HL-60/S4 treated with retinoic acid at 250 ng/mL for 4 days and 3 days (cell line): ENCODE data around the gene SMIM12.
"Not testable (repeated sequence)": the region's sequence is repeated elsewhere in the genome, so short reads cannot be mapped to it uniquely, and the experiment has no call there.

ENCODE experiments used
- in situ Hi-C: fragments of 300-500 bp; cut with MboI; formaldehyde crosslinking; loops from 2 replicates; pipeline ENCODE4 v1.7.0; 2022; ENCODE audit warnings: low sequenced_read_pairs

The SMIM12 gene

DNA sequence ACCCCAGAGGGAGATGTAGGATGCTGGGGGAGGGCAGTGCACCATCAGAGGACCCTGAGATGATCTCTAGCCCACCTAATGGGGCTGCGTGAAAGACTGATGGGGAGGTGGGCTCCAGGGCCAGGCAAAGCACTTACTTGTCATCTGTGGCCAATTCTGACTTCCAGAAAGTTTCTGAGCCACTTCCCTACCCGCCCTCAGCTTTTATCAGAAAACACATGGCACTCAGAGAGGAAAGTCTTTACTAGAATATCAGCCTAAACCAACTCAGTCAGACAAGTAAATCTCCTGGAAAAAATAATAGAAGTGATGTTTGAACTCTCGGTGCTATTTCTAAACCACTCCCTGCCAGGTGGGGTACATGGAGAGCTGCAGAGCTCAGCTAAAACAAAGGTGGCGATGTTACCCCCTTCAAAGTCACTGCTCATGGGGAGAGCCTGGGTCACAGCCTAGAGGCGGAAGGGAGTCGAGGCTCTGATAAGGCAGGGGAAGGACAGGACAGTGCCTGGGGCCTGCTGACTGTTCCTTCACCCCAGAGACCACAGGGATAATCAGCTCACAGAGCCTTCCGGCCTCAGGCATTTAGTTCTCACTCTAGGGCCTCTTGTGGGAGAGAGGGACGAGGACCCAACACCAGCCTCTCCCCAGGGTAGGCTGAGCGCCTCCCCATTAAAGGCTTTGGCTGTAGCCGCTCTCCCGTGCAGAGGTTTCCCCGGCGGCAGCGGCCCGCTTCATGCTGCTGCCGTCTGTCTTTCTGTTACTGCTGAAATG lies 14.2 kb downstream of the SMIM12 start:
- in situ Hi-C loops, result no loop called here

DNA sequence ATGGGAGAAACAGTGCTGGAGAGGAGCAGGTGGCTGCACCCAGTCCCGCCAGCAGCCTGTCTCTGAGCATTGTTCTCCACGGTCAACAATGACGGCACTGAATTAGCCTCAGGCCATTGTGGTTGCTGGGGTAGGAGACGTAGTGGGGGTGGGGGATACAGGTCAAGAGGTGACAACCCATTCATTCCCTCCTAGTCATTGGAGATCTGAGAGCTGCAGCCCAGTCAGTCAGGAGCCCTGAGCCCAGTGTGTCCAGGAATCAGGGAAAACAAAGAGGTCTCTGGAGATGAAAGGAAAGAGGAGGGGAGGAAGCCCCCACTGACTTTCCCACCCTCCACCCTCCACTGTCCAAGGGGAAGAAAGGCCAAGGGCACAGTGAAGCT lies 15.3 kb downstream of the SMIM12 start:
- in situ Hi-C loops, result no loop called here

DNA sequence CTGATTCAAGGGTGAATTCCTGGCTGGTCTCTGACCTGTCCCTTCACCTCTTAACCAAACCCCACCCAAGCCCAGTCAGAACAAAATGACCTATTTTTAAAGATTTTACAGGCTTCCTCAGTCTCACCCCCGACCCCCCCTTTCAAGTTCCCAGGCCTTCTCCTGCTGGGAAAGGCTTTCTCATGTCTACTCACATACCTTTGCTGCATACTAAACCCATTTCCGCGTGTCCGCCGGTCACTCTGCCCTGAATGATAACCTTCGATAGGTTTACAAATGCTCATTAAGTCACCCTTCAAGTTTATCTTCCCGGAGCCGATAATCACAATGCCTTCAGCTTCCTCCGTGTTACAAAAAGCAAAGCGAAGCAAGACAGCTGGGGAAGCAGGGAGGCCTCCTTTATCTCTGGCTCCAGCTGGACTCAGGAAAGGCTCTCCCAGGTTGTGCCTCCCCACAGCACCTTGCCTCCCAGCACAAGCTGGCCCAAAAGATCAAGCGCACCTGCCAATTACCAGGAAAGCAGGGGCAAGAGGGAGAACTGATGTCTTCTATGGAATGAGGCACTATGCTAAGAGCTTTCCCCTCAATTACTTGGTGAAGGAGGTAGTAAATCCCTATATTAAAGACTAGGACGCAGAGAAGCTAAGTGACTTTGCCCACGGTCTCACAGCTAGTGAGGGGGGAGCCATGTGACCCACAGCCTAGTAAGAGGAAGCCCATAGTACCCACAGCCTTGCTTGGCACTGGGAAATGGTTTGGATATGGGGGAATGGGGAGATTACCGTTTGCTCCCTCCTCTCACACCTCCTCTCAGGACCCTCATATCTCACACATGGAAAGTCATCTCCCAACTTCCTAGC lies 15.9 kb downstream of the SMIM12 start:
- in situ Hi-C loops, result no loop called here

DNA sequence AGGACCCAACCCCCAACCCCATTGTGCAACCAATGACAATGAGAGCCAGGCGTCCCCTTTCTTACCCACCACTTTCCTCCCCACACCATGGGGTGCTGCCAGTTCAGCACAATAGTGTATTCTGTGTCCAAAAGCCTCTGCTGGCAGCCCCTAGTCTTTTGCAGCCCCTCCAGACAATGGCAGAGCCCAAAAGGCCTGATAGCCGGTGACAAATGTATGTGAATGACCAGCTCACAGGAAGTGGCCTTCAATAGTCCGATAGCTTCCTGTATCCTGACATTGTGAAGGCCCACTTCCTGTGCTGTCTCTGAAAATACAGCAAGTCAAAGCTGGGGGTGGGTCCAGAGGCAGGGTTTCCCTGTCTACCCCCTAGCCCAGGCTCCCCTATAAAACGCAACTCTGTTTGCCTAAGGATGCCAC lies 16.6 kb downstream of the SMIM12 start:
- in situ Hi-C loops, result no loop called here

DNA sequence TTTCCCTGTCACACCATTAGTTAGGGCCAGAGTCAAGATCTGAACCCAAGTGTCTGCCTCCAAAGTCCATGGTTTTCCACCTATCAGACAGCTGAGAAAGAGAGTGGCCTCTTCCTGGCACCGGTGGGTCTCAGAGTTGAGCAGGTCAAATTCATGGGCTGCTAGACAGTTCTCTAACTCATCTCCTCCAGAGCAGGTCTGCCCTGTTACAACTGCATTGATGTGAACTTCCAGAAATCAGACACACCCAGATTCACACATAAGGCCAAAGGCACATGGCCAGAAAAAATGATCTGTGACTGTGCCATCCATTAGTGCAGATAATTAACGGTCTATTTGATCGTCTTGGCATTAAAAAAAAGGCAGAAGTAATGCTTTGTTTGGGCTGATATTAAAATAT lies 17.5 kb downstream of the SMIM12 start:
- in situ Hi-C loops, result no loop called here

DNA sequence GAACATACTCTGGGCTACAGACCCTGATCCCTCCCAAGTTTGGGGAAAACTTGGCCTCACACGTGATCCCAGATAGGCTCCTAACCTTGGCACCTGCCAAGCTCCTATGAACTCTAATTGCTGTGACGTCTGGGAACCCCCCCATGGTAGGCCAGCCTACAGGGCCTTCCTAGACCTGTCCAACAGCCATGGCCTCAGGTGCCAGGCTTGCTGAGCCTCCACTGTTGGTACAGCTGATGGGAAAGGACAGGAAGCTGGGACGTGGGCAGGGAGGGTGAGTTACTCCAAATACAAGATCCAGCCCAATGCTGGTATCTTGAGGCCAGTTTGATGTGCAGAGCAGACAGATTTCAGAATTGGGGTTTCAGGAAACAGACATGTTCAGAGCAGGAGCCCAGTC lies 19.1 kb downstream of the SMIM12 start:
- in situ Hi-C loops, result no loop called here

DNA sequence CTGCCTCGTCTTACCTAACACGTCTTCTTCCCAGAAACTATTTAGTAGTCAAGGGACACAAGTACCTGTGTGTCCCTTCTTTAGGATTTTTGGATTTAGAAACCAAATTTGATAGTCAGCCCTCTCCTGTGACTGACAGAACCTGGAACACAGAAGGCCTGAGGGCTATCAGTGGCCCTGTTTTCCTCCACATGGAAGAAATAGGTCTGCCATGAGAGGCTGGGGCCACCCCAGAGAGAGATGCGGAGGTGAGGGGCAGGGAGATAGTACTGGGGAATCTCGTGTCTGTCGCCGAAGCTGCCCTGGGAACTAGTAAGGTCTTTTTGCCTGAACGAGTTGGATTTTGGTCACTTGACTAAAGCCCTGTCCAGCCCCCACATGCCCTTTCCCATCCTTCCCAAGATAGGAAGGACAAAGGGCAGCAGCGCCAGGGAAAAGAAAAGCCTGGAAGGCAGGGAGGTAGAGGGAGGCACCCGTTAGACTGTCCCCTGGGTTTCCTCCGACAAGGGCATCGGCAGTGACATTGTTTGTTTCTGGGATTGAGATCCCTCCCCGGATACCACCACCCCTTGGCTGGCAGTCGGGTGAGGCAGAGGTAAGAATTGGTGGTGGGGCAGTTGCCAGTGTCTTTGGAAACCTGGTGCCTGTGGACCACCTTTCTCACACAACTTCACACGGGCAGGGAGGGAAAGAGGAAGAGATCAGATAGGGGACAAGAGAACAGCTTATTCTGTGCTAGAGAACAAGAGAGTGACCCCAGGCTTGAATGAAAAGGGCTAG lies 19.8 kb downstream of the SMIM12 start:
- in situ Hi-C loops, result no loop called here

DNA sequence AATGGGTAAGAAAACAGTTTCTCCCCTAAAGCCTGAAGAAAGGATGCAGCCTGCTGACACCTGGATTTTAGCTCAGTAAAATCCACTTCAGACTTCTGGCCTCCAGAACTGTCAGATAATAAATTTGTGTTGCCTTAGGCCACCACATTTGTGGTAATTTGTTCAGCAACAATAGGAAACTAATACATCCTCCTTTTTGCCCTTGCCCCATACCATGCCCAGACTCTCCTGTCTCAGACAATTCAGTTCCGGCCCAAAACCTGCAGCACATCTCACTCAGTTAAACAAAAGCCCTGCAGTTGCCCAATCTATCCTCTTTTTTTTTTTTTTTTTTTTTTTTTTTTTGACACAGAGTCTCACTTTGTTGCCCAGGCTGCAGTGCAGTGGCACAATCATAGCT lies 25.8 kb downstream of the SMIM12 start:
- in situ Hi-C loops, result no loop called here

DNA sequence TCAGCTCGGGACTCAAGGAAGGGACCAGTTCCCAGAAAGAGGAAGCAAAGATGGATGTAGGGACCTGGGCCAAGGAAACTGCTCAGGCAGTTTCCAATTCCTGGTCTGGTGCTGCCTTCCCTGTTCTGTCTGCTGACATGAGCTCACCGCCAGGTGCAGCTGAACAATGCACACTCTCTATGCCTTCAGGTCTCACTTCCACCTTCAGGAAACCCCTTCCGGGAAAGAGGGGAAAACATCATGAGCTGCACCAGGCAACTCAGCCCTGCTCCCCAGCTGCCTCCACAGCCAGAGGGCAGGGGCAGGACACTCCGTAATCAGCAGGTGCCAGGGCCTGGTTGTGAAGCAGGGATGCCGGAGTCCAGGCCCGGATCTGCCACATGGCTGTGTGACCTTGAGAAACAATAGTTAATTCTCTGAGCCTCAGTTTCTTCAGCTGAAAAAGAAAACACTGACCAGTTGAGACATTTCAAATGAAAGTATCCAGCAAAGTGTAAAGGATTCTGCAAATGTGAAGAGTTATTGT lies 27.8 kb downstream of the SMIM12 start:
- in situ Hi-C loops, result no loop called here

DNA sequence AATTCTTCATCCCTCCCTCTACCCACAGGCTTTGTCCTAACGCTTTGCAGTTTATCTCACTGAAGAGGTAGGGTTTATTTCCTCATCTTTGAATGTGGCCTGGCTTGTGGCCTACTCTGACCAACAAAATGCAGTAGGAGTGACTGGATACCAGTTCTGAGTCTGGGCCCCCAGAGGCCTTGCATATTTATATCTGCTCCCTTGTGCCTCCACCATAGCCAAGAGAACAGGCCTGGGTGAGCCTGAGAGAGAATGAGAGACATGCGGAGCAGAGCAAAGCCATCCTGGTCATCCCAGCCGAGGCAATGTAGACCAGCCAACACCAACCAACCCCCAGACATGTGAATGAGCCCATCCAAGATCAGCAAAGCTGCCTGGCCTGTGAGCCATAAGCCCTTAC lies 30.3 kb downstream of the SMIM12 start:
- in situ Hi-C loops, result no loop called here

DNA sequence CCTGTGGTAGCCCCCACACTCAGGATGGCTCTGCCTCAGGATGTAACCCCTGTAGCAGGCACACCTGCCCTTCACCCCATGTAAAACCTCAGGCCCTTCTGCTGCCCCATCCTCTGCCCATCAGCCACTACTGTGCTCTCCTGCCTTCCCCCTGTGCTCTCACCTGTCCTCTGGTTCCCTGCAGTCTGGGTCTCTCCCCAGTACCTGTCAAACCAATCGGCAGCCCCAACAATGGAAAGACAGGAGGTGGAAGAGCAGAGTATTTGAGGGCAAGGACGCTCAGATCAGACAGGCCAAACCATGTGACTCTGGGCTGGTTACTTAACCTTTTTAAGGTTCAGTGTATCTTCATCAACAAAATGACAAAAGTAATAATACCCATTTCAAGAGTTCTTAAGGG lies 30.9 kb downstream of the SMIM12 start:
- in situ Hi-C loops, result no loop called here

DNA sequence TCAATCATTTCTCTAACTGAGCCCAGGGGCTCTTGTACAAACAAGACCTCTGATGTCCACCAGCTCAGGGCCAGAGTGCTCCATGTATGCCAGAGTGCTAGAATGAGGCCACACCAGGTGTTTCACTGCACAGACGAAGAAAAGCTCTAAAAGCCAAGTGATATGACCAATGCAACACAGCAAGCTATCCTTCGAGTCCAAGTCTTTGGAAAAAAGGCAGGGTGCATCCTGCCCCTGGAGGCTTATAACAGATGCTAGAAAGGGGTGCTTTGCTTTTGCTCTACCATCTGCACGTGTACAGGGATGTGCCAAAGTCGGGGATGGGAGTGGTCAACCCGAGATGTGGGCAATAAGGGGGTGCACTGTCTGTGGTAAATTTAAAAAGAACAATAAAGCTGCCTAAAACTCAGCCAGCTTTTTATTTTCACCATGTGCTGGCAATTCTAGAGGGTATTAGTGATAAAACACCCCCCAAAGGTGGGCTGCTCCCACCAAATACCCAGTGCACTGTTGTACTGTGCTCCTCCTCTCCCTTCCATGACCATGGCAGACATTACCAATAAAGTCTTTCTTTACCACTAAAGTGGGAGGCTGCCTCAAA lies 32.1 kb downstream of the SMIM12 start:
- in situ Hi-C loops, result no loop called here

DNA sequence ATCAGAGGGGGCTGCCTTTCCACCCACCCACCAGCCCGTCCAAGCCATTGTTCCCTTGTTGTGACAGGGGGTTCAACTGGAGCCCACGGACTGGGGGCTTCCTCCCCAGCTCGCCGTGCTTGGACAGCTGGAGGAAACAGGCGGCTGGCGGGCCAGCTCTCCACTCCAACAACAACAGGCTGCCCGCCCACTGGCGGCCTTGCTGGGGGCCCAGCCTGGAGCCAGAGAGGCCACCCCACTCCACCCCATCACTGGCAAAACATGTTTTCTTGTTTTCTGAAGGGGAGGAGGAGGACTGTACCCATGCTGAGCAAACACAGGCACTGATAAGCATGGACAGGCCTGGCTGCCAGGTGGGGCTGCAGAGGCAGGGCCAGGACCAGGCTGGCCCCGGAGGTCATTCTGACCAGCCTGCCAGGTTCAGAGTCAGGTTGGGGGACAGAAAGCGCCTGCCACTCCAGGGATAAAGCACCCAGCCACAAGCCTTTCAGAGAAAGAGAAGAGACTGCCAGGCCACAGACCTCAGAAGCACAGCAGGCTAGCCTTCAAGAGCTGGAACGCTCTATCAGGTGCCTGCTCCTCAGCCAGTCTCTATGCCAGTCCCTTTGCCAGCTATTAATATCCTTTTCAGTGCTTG lies 34.0 kb downstream of the SMIM12 start:
- in situ Hi-C loops, result no loop called here

DNA sequence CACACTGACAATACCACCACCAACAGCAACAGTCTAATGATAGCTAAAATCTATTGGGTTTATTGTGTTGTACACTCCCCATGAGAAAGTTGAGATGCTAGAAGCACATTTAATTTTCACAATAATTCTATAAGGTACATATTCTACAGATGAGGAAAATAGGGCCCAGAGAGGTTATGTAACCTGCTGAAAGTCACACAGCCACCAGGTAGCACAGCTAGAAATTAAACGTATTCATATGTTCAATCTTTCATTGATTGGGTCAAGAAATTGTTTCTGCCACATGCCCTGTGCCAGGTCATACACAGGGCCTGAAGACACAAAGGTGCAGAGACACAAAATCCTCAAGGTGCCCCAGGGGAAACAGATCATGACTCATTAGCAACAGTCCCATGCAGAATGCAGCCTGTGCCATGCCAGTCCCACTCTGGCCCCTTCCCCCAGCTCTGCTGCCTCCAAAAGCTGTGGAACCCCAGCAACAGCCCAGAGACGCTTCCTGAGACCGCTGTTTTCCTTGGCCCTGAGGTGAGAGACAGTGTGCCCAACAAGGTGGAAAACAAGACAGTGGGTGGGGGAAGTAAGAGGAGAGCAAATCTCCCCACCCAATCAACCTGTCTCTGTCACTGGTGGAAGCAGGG lies 34.6 kb downstream of the SMIM12 start:
- in situ Hi-C loops, result no loop called here

DNA sequence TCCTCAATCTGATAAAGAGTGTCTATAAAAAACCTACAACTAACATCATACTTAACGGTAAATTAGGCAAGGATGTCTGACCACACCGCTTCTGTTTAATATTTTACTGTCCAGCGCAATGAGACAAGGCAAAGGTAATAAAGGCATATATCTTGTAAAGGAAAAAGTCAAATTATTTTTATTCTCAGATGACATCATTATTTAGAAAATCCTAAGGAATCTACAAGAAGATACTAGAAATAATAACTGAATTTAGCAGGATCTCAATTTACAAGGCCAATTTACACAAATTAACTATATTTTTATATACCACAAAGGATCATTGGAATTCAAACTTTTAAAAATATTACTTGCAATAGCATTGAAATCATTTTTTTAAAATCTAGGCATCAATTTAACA lies 37.3 kb downstream of the SMIM12 start:
- in situ Hi-C loops, result no loop called here

DNA sequence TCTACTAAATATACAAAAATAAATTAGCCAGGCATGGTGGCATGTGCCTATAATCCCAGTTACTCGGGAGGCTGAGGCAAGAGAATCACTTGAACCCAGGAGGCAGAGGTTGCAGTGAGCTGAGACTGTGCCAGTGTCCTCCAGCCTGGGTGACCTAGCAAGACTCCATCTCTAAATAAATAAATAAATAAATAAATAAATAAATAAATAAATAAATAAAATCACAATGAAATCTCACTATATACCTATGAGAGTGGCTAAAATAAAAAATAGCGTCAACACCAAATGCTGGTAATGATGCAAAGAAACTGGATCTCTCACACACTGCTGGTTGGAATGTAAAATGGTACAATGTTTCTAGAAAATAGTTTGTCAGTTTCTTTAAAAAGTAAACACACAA lies 40.7 kb downstream of the SMIM12 start:
- in situ Hi-C loops, result not testable (repeated sequence)

DNA sequence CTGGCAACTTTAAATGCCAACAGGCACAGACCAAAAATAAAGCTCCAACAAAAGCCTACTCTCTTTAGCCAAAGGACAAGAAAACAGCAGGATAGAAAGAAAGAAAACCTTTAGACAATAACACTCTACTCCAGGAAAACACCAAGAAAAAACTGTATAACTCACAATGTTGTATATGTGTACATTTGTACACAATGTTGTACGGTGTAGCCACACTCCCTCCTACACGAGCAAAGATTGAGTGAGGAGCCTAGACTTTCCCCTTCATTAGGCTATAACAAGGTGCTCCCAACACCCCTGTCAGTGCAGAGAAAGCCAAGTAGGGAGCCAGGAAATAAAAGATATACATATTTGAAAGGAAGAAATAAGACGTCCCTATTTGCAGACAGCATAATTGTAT lies 42.8 kb downstream of the SMIM12 start:
- in situ Hi-C loops, result no loop called here

DNA sequence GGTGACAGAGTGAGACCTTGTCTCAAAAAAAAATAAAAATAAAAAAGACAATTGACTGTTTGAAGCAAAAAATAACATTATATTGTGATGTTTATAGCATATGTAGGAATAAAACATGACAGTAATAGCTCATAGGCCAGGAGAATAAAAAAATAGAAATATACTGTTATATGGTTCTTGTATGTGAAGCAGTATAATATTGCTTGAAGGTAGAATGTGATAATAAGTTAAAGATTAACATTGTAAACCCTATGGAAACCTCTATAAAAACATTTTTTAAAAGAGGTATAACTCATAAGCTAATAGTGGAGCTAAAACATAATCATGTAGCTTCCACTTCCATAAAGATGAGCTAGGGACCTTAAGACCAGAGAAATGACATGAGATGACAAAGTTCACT lies 43.2 kb downstream of the SMIM12 start:
- in situ Hi-C loops, result no loop called here

DNA sequence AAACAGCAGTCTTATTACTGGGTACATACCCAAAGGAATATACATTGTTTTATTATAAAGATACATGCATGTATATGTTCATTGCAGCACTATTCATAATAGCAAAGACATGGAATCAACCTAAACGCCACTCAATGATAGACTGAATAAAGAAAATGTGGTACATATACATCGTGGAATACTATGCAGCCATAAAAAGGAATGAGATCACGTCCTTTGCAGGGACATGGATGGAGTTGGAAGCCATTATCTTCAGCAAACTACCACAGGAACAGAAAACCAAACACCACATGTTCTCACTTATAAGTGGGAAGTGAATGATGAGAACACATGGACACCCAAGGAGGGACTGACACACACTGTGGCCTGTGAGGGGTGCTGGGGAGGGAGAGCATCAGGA lies 48.8 kb downstream of the SMIM12 start:
- in situ Hi-C loops, result not testable (repeated sequence)
